GM06990 (cell line): ENCODE results near the gene KCNQ2.

Experiments
- DNase-seq: peaks from one replicate; pipeline ENCODE4 v3.0.0-alpha.2; 2011; ENCODE audit not compliant: insufficient read length; ENCODE audit errors: extremely low read depth
- H3K27me3 ChIP-seq: replicated peaks from 2 replicates; pipeline ENCODE4 v1.6.0; 2011; ENCODE audit warnings: low read length; ENCODE audit not compliant: control insufficient read depth, insufficient read depth
- H3K36me3 ChIP-seq: 2 replicates; pipeline ENCODE4 v1.5.1; 2011; ENCODE audit warnings: low read length; ENCODE audit not compliant: control insufficient read depth, insufficient read depth
- H3K4me3 ChIP-seq: replicated peaks from 2 replicates; pipeline ENCODE4 v1.5.1; 2011; ENCODE audit warnings: low read depth, mild to moderate bottlenecking, control low read depth, low read length
- TF ChIP-seq, protein P1 (sequence below): IDR thresholded peaks from 2 replicates; pipeline ENCODE4 v1.5.1; 2011; ENCODE audit warnings: low read length, control low read depth, mild to moderate bottlenecking, inconsistent platforms; ENCODE audit not compliant: insufficient read depth, poor library complexity, severe bottlenecking

Gene KCNQ2

DNA sequence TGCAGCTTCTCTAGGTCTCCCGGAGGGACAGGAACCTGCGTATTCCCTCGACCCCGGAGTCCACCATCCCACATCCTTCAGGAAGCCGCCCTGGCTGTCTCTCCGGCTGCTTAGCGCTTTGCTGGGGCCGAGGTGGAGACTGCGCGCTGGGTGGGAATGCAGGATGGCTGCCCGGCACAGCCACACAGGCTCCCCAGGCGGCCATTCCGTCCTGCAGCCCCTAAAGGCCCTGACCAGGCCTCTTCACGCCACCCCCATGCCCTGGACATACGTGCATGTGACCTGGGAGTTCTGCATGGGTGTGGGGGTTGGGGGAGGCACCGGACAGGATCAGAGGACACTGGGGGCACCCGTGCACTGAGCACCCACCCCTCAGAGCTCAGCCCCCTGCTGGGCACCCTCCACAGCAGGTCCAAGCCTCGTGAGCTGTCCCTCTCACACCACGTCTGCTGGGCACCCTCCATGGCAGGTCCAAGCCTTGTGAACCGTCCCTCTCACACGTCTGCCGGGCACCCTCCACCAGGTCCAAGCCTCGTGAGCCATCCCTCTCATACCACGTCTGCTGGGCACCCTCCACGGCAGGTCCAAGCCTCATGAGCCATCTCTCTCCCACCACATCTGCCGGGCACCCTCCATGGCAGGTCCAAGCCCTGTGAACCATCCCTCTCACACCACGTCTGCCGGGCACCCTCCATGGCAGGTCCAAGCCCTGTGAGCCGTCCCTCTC lies 70.9 kb downstream of the KCNQ2 start:
- no peaks in the 10 kb centered on the region; the same call in 1 of the 2 replicates for H3K27me3 ChIP-seq
- TF ChIP-seq, protein P1, sequence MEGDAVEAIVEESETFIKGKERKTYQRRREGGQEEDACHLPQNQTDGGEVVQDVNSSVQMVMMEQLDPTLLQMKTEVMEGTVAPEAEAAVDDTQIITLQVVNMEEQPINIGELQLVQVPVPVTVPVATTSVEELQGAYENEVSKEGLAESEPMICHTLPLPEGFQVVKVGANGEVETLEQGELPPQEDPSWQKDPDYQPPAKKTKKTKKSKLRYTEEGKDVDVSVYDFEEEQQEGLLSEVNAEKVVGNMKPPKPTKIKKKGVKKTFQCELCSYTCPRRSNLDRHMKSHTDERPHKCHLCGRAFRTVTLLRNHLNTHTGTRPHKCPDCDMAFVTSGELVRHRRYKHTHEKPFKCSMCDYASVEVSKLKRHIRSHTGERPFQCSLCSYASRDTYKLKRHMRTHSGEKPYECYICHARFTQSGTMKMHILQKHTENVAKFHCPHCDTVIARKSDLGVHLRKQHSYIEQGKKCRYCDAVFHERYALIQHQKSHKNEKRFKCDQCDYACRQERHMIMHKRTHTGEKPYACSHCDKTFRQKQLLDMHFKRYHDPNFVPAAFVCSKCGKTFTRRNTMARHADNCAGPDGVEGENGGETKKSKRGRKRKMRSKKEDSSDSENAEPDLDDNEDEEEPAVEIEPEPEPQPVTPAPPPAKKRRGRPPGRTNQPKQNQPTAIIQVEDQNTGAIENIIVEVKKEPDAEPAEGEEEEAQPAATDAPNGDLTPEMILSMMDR: no peak
- no peak overlapping the region for H3K4me3 ChIP-seq
- DNase-seq: no peak
- no peaks in the 10 kb centered on the region for H3K36me3 ChIP-seq

DNA sequence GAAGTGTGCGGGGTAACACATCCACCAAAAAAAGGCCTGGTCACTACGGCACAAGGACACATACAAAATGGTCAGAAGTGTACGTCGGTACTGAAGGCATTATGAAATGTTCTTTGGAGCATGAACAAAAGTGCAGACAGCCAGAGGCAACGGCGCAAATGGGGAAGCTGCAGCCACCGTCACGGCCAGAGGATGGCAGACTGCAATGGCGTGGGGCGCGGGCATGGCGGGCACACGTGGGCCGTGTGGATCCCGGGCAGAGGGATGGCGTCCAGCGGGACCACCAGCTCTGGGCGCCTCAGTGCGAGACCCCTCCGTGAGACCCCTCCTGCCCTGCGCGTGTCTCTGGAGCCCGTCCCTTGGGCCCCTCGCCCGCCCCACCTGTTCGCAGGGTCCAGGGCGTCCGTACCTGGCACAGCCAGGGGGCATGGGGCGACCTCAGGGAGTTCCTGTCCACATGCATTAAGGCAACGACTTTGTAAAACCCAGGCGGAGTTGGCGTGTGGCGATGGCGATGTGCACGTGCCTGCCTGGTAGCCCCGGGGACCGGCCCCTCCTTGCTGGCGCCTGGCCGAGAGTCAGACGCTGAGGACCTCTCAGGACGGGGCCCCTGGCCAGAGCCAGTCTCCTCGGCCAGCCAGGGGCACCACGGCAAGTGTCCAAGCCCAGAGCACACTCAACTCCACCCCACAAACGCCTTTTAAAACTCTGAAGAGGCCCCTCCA lies 71.8 kb downstream of the KCNQ2 start:
- TF ChIP-seq, protein P1: no peak
- no peak for DNase-seq
- no peaks in the 10 kb centered on the region; the same call in 1 of the 2 replicates for H3K27me3 ChIP-seq
- no peaks in the 10 kb centered on the region for H3K36me3 ChIP-seq
- H3K4me3 ChIP-seq: no peak overlapping the region

DNA sequence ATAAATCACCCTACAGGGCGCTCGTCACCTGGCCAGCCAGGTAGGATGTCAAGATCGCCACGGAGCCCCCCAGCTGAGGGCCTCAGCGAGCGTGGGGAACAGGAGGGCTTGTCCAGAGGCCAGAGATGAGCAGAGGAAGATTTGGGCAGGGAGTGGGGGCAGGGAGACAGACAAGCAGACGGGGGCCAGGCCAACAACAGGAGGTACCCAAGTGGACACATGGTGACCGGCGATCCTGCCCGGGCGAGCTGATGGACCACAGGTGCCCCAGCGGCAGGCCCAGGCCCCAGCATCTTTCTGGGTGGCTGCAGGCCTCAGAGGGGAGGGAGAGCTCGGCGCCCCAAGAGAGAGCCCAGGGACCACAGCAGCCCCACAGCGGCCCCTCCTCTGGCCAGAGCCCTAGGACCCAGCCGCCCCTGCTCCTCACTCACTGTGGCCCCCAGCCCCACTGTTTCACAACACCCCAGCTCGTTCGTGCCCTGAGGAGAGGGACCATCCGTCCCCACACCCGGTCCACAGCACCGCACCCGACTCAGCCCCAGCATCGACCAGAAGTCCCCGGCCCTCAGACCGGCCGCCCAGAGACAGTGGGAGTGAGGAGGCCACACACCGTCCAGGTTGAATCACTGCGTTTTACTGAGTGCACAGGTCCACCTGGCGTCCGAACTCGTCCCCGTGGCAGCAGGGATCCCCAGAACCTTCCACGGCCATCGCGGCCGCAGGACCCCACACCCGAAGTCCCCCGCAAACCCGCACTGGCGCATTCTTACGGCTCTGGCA lies 72.7 kb downstream of the KCNQ2 start:
- DNase-seq: no peak
- Histone ChIP-seq H3K27me3 (no peaks in the 10 kb centered on the region; the same call in 1 of the 2 replicates), H3K4me3 (no peak overlapping the region), H3K36me3 (no peaks in the 10 kb centered on the region)
- TF ChIP-seq, protein P1: no peak

DNA sequence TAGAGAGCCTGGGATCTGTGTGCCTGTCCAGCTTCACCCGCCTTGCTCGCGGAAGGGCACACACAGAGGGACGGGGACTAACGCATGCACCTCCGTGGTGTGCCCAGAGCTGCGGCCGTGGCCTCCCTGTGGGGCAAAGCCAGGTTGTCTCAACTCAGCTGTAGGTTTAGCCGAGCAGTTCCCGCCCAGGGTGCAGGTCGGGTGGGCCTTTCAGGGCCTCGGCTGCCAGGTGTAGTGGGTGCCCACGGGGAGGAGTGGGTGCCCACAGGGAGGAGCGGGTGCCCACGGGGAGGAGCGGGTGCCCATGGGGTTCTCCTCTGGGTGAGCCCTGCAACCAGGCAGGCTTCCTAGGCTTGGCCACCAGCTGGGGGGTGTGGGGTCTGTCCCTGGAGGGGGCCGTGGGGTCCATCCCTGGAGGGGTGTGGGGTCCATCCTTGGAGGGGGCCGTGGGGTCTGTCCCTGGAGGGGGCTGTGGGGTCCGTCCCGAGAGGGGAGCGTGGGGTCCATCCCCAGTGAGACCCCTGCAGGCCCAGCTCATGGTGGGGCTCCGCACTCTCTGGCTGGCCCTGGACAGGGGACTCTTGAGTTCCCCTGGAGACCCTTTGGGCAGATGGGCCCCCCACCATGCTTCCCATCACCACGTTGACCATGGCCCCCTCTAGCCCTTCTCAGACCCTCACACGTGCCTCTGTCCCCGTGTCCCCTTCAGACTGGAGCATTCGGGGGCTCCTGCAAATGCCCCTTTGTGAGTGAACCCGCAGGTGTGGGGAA lies 73.5 kb downstream of the KCNQ2 start:
- no peak for DNase-seq
- H3K36me3 ChIP-seq: no peaks in the 10 kb centered on the region
- H3K27me3 ChIP-seq: no peaks in the 10 kb centered on the region; the same call in 1 of the 2 replicates
- TF ChIP-seq, protein P1: no peak
- no peak overlapping the region for H3K4me3 ChIP-seq

DNA sequence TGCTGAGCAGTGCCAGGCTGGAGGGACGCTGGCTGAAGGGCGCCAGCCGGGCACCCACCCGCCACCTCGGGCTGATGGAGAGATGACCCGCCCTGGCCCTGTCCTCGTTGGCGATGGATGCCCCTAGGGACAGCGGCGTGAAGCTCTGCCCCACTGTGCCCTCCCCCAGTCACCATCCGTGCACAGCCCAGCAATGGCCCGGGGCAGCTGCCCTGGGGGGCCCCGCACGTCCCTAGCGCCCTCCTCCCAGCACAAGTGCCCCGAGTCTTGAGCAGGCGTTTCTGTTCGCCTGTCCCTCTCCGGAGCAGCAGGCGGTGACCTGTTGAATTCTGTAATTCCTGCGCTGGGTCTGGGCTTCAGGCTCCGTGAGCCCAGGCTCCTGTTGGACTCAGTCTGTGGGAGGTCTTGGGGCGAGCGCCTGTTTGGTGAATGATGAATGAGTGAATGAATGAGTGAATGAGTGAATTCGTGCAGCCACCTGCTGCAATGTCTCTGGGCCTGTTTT lies 74.5 kb downstream of the KCNQ2 start:
- H3K27me3 ChIP-seq: no peaks in the 10 kb centered on the region; the same call in 1 of the 2 replicates

More for the DNA sequence above, 74.5 kb downstream of the KCNQ2 start:
- no peak overlapping the region for H3K4me3 ChIP-seq
- no peak for DNase-seq
- TF ChIP-seq, protein P1: no peak
- H3K36me3 ChIP-seq: no peaks in the 10 kb centered on the region
